ENCODE measurements around the gene INA. TPM values are rescaled to one million over a fixed set of nuclear protein-coding genes. Genes with fewer than 3 reads are reported as not detected.

The INA gene
- total RNA-seq = 0.36 and 0.97 TPM in 2 replicates

GRCh38 chr10:103276896-103277712 is at the start of gene INA:
TSS of gene INA (plus strand) at chr10:103277138. CDS start at chr10:103277212, 74 bp downstream.

GRCh38 chr10:103245587-103245986 is 31.4 kb upstream of the INA start, which contains the start of gene RPEL1:
TSS of gene RPEL1 (plus strand) at chr10:103245887. CDS start at chr10:103245997, 110 bp downstream.

Other genes with a start within 250 kb of the INA start
- gene NT5C2, start 83.9 kb upstream of the INA start, total RNA-seq = 55.6 and 64.0 TPM in 2 replicates
- gene RPEL1, start 31.3 kb upstream of the INA start, total RNA-seq = under 0.01 TPM in 1 of 2 replicates, not detected in the other
- 7.6 and 7.9 TPM in 2 replicates for gene PCGF6, start 74.0 kb downstream of the INA start, total RNA-seq
- 1.6 and 4.5 TPM in 2 replicates for gene TAF5, start 90.8 kb downstream of the INA start, total RNA-seq
- 368 and 388 TPM in 2 replicates for gene ATP5MK, start 119.3 kb downstream of the INA start, total RNA-seq
- gene PDCD11, start 119.5 kb downstream of the INA start, total RNA-seq = 17.9 and 21.9 TPM in 2 replicates
- 71.3 and 87.0 TPM in 2 replicates for gene CALHM2, start 175.2 kb downstream of the INA start, total RNA-seq
- gene CALHM1, start 181.8 kb downstream of the INA start, total RNA-seq = not detected in 2 replicates
- gene CALHM3, start 202.1 kb downstream of the INA start, total RNA-seq = not detected in 2 replicates
- gene NEURL1, start 216.6 kb downstream of the INA start, total RNA-seq = not detected in 2 replicates

Data from cardiac atrium fibroblast (primary cell).